ENCODE results near the gene CACNG6.
A peak's percentile ranks its signal among the peaks of the same experiment; 100 is the strongest.

CACNG6 gene

DNA sequence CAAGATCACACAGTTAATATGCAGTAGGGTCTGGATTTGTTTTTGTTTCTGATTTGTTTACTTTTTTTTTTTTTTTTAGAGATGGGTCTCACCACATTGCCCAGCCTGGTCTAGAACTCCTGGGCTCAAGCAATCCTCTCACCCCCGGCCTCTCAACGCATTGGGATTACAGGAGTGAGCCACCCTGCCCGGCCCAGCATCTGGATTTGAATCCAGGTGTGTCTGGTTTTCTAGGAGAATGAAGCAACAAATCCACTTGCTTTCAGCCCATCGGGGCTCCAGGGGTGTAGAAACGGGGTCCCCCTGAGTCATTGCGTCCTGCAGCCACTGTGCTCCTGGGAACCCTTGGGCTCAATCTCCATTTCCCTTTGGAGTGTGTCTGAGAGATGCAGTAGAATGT is 22.1 kb upstream of the CACNG6 start:
- DNase-seq, result no peak

DNA sequence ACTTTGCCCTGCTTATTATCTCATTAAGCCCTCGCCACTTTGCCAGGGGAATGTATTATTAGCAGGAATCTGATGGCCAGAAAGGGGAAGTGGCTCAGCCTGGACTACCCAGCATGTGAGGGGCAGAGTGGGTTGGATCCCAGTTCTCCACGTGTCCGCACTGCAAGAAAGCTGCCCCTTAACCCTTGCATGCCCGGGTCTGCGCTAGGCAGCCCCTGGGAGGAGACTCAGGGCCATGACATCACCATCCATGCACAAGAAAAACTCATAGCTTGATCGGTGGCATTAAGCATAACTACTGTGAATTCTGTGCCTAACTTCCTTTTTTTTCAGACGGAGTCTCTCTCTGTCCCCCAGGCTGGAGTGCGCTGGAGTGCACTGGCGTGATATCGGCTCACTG is 19.8 kb upstream of the CACNG6 start:
- DNase-seq, result no peak

DNA sequence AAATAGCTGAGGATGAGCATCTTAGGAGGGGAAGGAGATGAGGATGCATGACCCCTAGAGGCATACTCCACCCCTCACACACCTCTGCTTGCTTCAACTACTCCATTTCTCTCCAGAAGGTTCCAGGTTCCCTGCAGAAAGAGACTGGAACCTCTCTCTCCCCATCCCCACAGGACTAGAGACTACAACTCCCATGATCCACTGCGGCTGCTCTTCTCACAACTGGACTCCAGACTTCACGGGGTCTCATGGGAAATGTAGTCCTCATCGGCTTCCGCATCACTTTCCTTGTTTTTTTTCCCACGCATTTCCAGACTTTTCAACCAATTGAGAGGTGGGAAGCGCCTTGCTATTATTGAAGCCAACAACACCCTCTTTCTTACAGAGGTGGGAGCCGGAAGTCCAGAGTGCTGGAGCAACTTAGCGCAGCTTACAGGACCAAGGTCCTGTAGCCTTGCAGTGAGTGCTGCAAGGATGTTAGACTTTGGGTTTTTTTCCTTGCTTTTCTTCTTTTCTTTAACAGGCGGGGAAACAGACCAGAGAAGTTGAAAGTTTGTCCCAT is 13.9 kb upstream of the CACNG6 start:
- peak; percentile 55 for DNase-seq

DNA sequence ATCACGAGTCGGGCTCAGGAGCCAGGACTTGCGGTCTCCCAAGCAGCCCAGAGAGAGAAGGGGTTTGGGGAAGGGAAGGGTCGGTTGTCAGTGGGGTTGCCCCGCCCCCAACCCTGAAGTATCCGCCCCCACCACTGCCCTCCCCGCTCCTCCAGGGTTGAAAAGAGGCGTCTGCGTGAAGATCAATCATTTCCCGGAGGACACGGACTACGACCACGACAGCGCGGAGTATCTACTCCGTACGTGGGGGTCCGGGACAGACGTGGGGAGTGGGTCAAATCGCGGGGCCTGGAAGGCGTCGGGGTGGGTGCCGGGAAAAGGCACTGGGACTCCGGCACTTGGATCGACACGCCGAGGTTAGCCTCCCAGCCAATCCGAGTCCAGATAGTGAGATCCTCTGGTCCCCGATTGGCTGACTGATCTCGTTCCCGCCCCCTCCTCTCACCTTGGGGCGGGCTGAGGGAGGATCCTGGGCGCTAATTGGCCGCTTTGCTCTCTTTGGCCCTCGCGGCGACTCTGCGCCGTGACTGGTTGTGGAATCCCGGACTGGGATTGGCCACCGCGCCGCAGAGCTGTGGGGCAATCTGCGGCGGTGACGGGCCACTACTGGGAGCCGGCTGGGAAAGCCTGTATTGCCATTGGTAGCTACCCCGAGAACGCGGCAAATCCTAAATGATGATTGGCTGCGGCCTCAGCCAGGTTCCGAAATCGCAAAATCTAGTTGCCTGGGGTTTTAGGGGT is 13.3 kb upstream of the CACNG6 start:
- peak; percentile 31 for DNase-seq

GRCh38 chr19:53978975-53979801 is 12.2 kb upstream of the CACNG6 start:
- no peak for DNase-seq

DNA sequence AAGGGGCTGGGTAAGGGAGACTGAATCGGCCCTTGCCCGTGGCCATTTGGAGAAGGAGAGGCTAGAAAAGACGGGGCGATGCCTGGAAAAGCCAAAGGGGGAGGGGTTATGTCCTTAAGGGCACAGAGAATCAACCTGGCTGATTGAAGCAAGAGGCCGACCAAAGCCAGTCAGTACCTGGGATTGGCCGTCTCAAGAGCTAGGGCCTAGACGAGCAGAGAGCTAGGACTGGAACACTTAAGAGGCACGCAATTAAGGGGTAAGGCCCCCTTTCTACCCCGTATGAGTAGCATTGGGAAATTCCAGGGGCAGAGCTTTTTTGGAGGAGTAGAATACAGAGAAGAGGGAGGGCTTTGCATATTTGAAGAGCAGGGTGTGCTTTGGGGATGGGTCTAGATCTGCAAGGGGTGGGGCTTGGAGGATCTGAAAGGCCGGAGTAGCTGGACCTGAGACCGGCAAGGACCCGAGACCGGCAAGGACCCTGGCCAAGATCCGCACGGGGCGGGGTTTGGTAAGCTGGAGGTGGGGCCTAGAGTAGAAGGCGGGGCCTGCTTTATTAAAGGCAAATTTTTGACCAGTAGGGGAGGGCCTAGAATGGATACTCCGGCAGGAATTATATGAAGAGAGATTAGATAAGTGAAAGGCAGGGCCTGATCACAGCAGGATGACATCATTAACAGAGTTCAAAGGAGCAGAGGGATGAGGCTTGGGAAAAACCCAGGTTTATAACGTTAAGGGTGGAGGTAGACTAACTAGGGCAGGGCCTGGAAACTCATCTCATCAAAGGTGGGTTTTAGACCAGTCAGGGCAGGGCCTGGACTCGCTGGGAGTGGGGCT is 10.7 kb upstream of the CACNG6 start:
- no peak for DNase-seq

DNA sequence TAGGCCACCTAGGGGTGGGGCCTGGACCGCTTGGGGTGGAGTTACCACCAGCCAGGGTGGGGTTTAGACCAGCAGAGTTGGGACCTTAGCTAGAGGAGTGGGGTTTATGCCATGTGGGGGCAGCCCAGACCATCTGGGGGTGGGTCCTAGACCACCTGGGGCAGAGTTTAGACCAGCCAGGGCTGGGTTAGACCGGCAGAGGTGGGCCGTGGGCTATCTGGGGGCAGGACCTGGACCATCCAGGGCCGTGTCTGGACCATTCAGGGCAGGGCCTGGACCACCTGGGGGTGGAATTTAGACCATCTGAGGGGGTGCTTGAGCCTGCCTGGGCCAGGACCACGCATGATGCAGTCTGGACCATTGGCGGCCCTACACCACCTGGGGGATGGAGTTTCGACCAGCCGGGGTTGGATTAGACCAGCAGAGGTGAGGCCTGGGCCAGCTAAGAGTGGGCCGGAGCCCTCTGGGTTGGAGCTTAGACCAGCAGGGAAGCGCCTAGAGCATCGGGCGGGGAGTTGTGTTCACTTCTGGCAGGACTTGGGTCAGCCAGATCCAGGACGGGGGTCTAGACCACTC is 10.0 kb upstream of the CACNG6 start:
- no peak for DNase-seq

GRCh38 chr19:53982001-53982451 is 9.4 kb upstream of the CACNG6 start:
- no peak for DNase-seq

GRCh38 chr19:53982611-53983010 is 8.8 kb upstream of the CACNG6 start:
- DNase-seq, result no peak

- DNase-seq, result no peak
Observed at GRCh38 chr19:53983457-53984289, 7.8 kb upstream of the CACNG6 start.

GRCh38 chr19:53985863-53986262 is 5.6 kb upstream of the CACNG6 start:
- DNase-seq, result no peak

DNA sequence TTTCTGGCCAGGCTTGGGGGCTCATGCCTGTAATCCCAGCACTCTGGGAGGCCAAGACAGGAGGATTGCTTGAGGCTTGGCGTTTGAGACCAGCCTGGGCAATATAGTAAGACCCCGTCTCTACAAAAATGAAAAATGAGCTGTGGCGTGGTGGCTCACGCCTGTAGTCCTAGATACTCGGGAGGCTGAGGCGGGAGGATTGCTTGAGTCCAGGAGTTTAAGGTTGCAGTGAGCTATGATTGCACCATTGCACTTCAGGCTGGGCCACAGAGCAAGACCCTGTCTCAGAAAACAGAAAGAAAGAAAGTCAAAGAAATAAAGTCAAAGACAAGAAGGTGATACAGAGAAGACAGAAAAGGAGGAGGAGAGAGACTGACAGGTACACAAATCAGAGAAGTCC is 2.5 kb upstream of the CACNG6 start:
- no peak for DNase-seq

DNA sequence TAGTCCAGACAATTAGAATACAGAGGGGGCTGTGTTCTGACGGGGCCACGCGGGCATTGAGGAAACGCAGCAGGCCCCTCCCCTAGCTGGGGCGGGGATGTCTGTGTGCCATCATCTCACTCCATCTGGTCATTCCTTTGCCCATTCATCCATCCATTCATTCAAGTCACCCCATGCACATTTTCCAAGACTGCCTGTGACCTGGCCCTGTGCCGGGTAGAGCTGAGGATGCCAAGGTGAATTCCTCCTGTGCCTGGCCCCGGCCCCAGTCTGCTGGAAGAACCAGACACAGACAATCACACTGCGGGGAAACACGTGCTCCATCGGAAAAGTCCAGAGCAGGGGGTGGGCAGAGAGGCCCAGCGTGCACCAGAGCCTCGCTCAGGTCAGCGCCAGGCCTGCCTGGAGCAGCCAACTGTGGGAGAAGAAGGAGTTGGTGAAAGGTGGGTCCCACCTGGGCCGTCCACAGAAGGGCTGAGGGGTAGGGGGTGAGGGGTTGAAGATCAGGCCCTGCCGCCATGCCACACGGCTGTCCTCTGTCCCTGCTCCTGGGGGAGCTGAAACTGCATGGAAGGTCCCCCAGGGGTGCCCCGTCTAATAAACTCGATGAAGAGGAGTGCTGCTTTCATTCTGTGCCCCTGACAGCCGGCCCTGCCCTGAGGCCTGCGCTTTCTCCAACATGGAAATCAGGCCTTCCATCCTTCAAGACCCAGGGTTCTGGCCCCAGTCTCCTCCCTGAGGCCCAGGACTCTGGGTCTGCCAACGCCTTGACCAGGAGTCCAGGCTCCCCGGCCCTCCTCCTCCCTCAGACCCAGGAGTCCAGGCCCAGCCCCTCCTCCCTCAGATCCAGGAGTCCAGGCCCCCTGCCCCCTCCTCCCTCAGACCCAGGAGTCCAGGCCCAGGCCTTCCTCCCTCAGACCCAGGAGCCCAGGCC is 1.6 kb upstream of the CACNG6 start:
- DNase-seq, result no peak

DNA sequence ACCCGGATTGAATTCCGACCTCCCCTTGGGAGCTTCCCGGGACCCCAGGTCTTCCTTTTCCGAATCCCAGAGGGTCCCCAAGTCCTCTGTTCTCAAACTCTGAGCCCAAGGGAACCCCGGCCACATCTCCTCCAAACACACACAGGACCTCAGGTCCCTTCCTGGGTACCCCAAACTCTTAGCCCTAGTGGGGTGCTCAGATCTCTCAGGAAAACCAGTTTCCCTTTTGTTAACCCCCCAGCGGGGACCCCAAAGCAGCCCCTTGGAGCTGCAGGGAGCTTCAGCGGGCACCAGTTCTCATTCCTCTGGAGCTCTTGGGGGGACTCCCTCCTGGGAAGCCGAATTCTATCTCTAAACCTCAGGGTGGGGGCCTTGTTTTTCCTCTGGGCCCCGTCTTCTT is 774 bp downstream of the CACNG6 start:
- DNase-seq, result no peak

DNA sequence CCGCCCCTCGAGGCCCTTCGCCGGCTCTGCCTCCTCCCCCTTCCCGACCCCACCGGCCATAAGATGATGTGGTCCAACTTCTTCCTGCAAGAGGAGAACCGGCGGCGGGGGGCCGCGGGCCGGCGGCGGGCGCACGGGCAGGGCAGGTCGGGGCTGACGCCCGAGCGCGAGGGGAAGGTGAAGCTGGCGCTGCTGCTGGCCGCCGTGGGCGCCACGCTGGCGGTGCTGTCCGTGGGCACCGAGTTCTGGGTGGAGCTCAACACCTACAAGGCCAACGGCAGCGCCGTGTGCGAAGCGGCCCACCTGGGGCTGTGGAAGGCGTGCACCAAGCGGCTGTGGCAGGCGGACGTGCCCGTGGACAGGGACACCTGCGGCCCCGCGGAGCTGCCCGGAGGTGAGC is 1.4 kb downstream of the CACNG6 start:
- no peak for DNase-seq

DNA sequence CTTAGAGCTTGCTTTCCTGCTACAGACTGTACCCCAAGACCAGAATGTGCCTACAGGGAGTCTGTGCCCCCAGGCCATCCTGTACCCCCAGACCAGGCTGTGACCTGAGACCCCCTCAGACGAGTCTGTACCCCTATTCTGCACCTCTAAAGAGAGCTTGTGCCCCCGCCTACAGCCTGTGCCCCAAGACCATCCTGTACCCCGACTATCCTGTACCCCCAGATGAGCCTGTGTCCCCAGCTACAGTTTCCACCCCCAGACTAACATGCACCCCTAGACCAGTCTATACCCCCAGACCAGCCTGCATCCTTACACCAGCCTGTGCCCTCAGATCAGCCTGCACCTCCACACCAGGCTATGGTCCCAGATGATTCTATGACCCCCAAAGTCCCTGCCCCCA is 2.0 kb downstream of the CACNG6 start:
- DNase-seq, result no peak

DNA sequence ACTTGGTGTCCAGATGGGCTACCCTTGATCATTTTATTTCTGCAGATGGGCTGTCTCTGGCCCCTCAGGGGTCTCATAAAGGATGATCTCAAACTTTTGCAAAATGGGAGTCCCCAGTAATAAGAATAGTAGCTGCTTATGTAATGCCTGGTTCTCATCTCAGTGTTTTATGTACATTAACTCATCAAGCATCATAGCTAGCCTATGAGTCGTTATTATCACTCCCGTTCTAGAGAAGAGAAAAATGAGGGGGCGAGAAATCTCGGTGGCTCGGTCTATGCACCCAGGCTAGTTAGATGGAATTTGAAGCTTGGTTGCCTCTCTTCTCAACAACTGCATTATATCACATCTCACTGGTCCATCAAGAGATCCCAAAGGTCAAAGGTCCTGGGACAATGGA is 3.4 kb downstream of the CACNG6 start:
- DNase-seq, result no peak

DNA sequence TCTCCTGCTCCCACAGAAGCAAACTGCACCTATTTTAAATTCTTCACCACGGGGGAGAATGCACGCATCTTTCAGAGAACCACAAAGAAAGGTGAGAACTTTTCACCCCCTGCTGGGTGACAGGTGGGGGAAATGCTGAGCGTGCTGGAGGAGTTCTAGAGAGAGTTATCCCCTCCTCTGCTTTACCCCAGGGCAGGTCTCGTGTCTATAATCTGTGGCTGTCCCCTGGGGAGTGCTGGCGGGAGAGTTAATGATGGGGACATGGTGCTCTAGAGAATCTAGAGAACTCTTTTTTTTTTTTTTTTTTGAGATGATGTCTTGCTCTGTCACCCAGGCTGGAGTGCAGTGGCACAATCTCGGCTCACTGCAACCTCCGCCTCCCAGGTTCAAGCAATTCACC is 6.8 kb downstream of the CACNG6 start:
- DNase-seq, result no peak

- no peak for DNase-seq
Observed at GRCh38 chr19:53999694-54000093, 8.3 kb downstream of the CACNG6 start.

DNA sequence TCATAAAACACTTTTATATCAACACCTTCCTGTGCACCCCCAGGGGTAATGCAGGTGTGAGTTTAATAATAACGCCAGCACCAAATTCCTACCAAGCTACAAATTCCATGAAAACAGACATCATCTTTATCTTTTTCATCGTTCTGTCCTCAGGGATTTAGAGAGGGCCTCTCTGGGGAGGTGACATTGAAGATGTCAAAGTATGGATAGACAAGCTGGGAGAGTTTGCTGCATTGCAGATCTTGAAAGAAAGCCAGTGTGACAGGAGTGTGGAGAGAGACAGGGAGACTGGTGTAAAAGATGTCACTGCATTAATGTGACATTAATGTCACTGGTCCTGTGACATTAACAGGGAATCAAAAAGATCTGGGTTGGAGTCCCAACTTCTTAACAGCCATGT is 10.1 kb downstream of the CACNG6 start:
- DNase-seq, result no peak
